Measurements from ENCODE around the gene PTPRN2. TPM values are rescaled to one million over a fixed set of nuclear protein-coding genes. Genes with fewer than 3 reads are reported as not detected.

PTPRN2 gene
- total RNA-seq, 1 experiment from 2014 or later, result 0.11 TPM

DNA sequence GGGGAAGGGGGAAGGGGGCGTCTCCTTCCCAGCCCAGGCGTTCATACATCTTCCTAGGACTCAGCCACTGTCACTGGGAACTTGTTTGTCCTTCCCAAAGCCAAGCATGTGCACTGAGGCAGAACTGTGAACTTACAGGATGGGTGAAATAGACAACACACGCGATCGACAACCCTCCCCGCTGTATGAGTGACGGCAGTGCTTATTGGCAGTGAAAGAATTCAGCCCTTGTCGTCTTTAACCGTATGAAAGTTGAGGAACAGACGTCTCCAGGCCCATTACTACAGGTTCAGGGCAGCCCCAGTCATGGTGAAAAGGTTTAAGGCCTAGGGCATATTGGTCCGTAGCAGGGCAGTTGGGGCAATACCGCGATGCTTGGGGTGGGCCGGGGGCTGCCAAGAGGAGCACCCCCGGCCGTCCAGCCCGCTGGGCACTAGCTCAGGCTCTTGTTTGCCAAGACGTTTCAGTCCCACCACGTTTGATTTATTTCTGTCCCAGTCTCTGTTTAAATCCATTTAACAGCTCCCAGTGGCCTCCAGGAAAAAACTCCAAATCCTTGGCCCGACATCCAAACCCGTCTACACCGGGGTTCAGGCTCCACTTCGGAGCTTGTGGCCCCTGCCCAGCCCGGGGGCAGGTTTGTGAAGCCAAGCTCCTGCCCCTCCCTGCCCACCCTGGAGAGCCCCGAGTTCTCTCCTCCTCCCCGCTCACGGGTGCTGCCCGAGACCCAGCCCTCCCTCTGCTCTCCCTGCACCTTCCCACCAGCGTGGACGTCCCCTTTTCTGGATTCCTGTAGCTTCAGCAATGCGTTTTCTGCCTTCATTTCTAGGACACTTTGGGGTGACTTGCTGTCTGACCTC lies 1091.0 kb downstream of the PTPRN2 start:
- Histone ChIP-seq H3K27ac (ENCODE audit: low read depth, low read length, poor library complexity, severe bottlenecking) (no peak overlapping the region), H3K36me3 (ENCODE audit: insufficient read depth, low read length, poor library complexity, severe bottlenecking) (no peaks in the 10 kb centered on the region), H3K4me3 (ENCODE audit: low read depth, low read length, poor library complexity, severe bottlenecking) (no peak overlapping the region), H3K4me1 (ENCODE audit: insufficient read depth, low read length, poor library complexity, severe bottlenecking) (no peaks in the 10 kb centered on the region), H3K27me3 (replicated peaks; ENCODE audit: insufficient read depth, low read depth, low read length, poor library complexity) (peaks cover 8% of the 10 kb centered on the region), H3K9me3 (ENCODE audit: low read depth, low read length, poor library complexity, severe bottlenecking) (no peaks in the 10 kb centered on the region)
- intact Hi-C loops (cut with micrococcal nuclease; ENCODE audit: unreplicated experiment), result no loop called here
- TF ChIP-seq, protein P1, sequence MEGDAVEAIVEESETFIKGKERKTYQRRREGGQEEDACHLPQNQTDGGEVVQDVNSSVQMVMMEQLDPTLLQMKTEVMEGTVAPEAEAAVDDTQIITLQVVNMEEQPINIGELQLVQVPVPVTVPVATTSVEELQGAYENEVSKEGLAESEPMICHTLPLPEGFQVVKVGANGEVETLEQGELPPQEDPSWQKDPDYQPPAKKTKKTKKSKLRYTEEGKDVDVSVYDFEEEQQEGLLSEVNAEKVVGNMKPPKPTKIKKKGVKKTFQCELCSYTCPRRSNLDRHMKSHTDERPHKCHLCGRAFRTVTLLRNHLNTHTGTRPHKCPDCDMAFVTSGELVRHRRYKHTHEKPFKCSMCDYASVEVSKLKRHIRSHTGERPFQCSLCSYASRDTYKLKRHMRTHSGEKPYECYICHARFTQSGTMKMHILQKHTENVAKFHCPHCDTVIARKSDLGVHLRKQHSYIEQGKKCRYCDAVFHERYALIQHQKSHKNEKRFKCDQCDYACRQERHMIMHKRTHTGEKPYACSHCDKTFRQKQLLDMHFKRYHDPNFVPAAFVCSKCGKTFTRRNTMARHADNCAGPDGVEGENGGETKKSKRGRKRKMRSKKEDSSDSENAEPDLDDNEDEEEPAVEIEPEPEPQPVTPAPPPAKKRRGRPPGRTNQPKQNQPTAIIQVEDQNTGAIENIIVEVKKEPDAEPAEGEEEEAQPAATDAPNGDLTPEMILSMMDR (conservative IDR thresholded peaks at IDR 0.05; ENCODE audit: low read depth, low read length), result no peak
- TF ChIP-seq EZH2 (IDR thresholded peaks at IDR 0.05; ENCODE audit: borderline replicate concordance, low read depth, low read length, poor library complexity, severe bottlenecking), result no peak
- CTCF ChIA-PET, result no interaction called here
- DNase-seq (ENCODE audit: low spot score), result no peak
- POLR2A ChIA-PET (ENCODE audit: low non-redundant PET), result no interaction called here
- BruUV-seq (replicated peaks), result no TSS peak

DNA sequence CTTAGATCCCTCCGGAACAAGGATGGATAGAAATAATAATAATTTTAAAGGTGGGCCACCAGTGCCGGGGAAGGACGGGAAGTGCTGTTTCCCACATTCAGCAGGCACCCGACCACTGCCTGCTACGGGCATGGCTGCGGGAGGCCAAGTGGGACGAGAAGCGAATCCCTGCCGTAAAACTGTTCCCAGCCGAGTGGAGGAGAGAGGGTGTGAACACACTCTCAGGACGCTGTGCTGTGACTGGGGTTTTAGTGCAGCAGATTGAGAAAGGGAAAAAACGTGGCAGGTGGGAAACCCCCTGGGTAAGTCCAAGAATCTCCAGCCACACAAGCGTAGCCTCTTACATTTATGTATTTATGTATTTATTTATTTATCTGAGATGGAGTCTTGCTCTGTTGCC lies 1092.0 kb downstream of the PTPRN2 start:
- ChIA-PET POLR2A (ENCODE audit: low non-redundant PET) (no interaction called here), CTCF (no interaction called here)
- intact Hi-C loops (cut with micrococcal nuclease; ENCODE audit: unreplicated experiment), result no loop called here
- H3K36me3 ChIP-seq (ENCODE audit: insufficient read depth, low read length, poor library complexity, severe bottlenecking), result no peaks in the 10 kb centered on the region
- no peak for DNase-seq (ENCODE audit: low spot score)
- H3K9me3 ChIP-seq (ENCODE audit: low read depth, low read length, poor library complexity, severe bottlenecking), result peaks cover 3% of the 10 kb centered on the region
- H3K4me1 ChIP-seq (ENCODE audit: insufficient read depth, low read length, poor library complexity, severe bottlenecking), result no peaks in the 10 kb centered on the region
- peaks cover 8% of the 10 kb centered on the region for H3K27me3 ChIP-seq (replicated peaks; ENCODE audit: insufficient read depth, low read depth, low read length, poor library complexity)
- TF ChIP-seq, protein P1 (conservative IDR thresholded peaks at IDR 0.05; ENCODE audit: low read depth, low read length), result no peak
- no peak for TF ChIP-seq EZH2 (IDR thresholded peaks at IDR 0.05; ENCODE audit: borderline replicate concordance, low read depth, low read length, poor library complexity, severe bottlenecking)
- H3K4me3 ChIP-seq (ENCODE audit: low read depth, low read length, poor library complexity, severe bottlenecking), result no peak overlapping the region
- no peak overlapping the region for H3K27ac ChIP-seq (ENCODE audit: low read depth, low read length, poor library complexity, severe bottlenecking)
- no TSS peak for BruUV-seq (replicated peaks)

DNA sequence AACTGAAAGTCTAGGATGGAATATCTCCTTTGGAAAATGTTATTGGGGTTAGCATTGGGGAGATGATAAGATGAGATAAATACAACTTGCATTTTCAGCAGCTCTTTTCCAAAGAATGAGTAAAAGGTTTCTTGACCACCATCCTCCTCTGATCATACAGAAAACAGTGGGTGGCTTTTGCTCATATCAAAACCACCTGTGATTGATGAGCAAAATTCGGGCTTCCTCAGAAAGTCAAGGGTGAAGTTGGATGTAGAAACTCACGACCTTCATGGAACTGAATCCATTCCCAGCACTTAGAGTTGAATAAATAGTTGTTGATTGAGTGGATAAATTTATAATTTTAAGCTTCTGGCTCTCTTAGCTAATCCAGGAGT lies 1092.5 kb downstream of the PTPRN2 start:
- H3K4me3 ChIP-seq (ENCODE audit: low read depth, low read length, poor library complexity, severe bottlenecking), result no peak overlapping the region
- ChIA-PET POLR2A (ENCODE audit: low non-redundant PET) (no interaction called here), CTCF (no interaction called here)
- no peak for DNase-seq (ENCODE audit: low spot score)
- H3K36me3 ChIP-seq (ENCODE audit: insufficient read depth, low read length, poor library complexity, severe bottlenecking), result no peaks in the 10 kb centered on the region
- TF ChIP-seq, protein P1 (conservative IDR thresholded peaks at IDR 0.05; ENCODE audit: low read depth, low read length), result no peak
- no peak for TF ChIP-seq EZH2 (IDR thresholded peaks at IDR 0.05; ENCODE audit: borderline replicate concordance, low read depth, low read length, poor library complexity, severe bottlenecking)
- H3K9me3 ChIP-seq (ENCODE audit: low read depth, low read length, poor library complexity, severe bottlenecking), result peaks cover 3% of the 10 kb centered on the region
- no peaks in the 10 kb centered on the region for H3K4me1 ChIP-seq (ENCODE audit: insufficient read depth, low read length, poor library complexity, severe bottlenecking)
- intact Hi-C loops (cut with micrococcal nuclease; ENCODE audit: unreplicated experiment), result no loop called here
- peaks cover 8% of the 10 kb centered on the region for H3K27me3 ChIP-seq (replicated peaks; ENCODE audit: insufficient read depth, low read depth, low read length, poor library complexity)
- H3K27ac ChIP-seq (ENCODE audit: low read depth, low read length, poor library complexity, severe bottlenecking), result no peak overlapping the region
- BruUV-seq (replicated peaks), result no TSS peak

All from A673 (cell line).